Measurements from ENCODE around the gene HDAC8. TPM values are rescaled to one million over a fixed set of nuclear protein-coding genes. Genes with fewer than 3 reads are reported as not detected.

Gene HDAC8
- total and polyA plus RNA-seq, 9 of the 15 experiments (the other 6 are each of a cell fraction or from before 2014, with no cell fraction given), result 18.9 to 53.8 (median 28.7) TPM

DNA sequence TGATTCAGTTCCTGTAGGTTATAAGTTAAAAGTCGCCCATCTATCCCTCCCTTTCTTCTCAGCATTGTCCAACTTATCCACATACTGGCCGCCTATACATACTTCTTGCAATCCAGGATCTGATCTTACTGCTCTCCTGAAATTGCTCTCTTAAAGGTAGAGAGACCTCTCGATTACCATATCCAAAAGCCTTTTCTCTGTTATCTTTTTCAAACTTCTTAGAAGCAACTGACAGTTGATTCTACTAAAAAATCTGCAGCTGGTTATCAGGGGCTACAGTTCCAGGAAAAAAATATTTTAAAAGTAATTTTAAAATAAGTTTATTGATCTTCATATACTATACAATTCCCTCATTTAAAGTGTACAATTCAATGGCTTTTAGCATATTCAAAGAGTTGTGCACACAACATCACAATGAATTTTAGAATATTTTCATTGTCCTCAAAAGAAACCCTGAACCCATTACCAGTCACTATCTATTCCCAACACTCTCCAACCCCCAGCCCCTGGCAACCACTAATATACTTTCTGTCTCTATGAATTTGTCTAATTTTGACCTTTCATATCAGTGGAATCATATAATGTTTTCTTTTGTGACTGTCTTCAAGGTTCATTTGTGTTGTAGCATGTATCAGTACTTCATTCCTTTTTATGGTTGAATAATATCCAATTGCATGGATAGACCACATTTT, 102.0 kb downstream of the HDAC8 start (continued):
- TF ChIP-seq, protein P1, sequence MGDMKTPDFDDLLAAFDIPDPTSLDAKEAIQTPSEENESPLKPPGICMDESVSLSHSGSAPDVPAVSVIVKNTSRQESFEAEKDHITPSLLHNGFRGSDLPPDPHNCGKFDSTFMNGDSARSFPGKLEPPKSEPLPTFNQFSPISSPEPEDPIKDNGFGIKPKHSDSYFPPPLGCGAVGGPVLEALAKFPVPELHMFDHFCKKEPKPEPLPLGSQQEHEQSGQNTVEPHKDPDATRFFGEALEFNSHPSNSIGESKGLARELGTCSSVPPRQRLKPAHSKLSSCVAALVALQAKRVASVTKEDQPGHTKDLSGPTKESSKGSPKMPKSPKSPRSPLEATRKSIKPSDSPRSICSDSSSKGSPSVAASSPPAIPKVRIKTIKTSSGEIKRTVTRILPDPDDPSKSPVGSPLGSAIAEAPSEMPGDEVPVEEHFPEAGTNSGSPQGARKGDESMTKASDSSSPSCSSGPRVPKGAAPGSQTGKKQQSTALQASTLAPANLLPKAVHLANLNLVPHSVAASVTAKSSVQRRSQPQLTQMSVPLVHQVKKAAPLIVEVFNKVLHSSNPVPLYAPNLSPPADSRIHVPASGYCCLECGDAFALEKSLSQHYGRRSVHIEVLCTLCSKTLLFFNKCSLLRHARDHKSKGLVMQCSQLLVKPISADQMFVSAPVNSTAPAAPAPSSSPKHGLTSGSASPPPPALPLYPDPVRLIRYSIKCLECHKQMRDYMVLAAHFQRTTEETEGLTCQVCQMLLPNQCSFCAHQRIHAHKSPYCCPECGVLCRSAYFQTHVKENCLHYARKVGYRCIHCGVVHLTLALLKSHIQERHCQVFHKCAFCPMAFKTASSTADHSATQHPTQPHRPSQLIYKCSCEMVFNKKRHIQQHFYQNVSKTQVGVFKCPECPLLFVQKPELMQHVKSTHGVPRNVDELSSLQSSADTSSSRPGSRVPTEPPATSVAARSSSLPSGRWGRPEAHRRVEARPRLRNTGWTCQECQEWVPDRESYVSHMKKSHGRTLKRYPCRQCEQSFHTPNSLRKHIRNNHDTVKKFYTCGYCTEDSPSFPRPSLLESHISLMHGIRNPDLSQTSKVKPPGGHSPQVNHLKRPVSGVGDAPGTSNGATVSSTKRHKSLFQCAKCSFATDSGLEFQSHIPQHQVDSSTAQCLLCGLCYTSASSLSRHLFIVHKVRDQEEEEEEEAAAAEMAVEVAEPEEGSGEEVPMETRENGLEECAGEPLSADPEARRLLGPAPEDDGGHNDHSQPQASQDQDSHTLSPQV (IDR thresholded peaks at IDR 0.05), result no peak
- no peak for TF ChIP-seq ZFP30 (CRISPR knock-in tag; IDR thresholded peaks at IDR 0.05; ENCODE audit: borderline replicate concordance)
- 0 out of 2 replicates have a peak, but pooled peaks have one; percentile 1 for TF ChIP-seq EP300 (IDR thresholded peaks at IDR 0.05; ENCODE audit: low read length)
- no peak for TF ChIP-seq ZNF324 (CRISPR knock-in tag; IDR thresholded peaks at IDR 0.05)
- TF ChIP-seq DIDO1 (tag; IDR thresholded peaks at IDR 0.05; ENCODE audit: low read depth), result no peak
- no peak for TF ChIP-seq ESRRB (CRISPR knock-in tag; IDR thresholded peaks at IDR 0.05; ENCODE audit: borderline replicate concordance)
- TF ChIP-seq, protein P2, sequence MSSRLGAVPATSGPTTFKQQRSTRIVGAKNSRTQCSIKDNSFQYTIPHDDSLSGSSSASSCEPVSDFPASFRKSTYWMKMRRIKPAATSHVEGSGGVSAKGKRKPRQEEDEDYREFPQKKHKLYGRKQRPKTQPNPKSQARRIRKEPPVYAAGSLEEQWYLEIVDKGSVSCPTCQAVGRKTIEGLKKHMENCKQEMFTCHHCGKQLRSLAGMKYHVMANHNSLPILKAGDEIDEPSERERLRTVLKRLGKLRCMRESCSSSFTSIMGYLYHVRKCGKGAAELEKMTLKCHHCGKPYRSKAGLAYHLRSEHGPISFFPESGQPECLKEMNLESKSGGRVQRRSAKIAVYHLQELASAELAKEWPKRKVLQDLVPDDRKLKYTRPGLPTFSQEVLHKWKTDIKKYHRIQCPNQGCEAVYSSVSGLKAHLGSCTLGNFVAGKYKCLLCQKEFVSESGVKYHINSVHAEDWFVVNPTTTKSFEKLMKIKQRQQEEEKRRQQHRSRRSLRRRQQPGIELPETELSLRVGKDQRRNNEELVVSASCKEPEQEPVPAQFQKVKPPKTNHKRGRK (tag; IDR thresholded peaks at IDR 0.05), result no peak
- TF ChIP-seq, protein P3, sequence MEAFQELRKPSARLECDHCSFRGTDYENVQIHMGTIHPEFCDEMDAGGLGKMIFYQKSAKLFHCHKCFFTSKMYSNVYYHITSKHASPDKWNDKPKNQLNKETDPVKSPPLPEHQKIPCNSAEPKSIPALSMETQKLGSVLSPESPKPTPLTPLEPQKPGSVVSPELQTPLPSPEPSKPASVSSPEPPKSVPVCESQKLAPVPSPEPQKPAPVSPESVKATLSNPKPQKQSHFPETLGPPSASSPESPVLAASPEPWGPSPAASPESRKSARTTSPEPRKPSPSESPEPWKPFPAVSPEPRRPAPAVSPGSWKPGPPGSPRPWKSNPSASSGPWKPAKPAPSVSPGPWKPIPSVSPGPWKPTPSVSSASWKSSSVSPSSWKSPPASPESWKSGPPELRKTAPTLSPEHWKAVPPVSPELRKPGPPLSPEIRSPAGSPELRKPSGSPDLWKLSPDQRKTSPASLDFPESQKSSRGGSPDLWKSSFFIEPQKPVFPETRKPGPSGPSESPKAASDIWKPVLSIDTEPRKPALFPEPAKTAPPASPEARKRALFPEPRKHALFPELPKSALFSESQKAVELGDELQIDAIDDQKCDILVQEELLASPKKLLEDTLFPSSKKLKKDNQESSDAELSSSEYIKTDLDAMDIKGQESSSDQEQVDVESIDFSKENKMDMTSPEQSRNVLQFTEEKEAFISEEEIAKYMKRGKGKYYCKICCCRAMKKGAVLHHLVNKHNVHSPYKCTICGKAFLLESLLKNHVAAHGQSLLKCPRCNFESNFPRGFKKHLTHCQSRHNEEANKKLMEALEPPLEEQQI (IDR thresholded peaks at IDR 0.05), result no peak
- TF ChIP-seq, protein P4, sequence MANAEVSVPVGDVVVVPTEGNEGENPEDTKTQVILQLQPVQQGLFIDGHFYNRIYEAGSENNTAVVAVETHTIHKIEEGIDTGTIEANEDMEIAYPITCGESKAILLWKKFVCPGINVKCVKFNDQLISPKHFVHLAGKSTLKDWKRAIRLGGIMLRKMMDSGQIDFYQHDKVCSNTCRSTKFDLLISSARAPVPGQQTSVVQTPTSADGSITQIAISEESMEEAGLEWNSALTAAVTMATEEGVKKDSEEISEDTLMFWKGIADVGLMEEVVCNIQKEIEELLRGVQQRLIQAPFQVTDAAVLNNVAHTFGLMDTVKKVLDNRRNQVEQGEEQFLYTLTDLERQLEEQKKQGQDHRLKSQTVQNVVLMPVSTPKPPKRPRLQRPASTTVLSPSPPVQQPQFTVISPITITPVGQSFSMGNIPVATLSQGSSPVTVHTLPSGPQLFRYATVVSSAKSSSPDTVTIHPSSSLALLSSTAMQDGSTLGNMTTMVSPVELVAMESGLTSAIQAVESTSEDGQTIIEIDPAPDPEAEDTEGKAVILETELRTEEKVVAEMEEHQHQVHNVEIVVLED (CRISPR knock-in tag; IDR thresholded peaks at IDR 0.05), result no peak
- TF ChIP-seq TAF9B (IDR thresholded peaks at IDR 0.05; ENCODE audit: partially characterized antibody), result no peak
- TF ChIP-seq, protein P5, sequence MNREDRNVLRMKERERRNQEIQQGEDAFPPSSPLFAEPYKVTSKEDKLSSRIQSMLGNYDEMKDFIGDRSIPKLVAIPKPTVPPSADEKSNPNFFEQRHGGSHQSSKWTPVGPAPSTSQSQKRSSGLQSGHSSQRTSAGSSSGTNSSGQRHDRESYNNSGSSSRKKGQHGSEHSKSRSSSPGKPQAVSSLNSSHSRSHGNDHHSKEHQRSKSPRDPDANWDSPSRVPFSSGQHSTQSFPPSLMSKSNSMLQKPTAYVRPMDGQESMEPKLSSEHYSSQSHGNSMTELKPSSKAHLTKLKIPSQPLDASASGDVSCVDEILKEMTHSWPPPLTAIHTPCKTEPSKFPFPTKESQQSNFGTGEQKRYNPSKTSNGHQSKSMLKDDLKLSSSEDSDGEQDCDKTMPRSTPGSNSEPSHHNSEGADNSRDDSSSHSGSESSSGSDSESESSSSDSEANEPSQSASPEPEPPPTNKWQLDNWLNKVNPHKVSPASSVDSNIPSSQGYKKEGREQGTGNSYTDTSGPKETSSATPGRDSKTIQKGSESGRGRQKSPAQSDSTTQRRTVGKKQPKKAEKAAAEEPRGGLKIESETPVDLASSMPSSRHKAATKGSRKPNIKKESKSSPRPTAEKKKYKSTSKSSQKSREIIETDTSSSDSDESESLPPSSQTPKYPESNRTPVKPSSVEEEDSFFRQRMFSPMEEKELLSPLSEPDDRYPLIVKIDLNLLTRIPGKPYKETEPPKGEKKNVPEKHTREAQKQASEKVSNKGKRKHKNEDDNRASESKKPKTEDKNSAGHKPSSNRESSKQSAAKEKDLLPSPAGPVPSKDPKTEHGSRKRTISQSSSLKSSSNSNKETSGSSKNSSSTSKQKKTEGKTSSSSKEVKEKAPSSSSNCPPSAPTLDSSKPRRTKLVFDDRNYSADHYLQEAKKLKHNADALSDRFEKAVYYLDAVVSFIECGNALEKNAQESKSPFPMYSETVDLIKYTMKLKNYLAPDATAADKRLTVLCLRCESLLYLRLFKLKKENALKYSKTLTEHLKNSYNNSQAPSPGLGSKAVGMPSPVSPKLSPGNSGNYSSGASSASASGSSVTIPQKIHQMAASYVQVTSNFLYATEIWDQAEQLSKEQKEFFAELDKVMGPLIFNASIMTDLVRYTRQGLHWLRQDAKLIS (CRISPR knock-in tag; IDR thresholded peaks at IDR 0.05), result no peak
- no peak for TF ChIP-seq CBX8 (IDR thresholded peaks at IDR 0.05; ENCODE audit: borderline replicate concordance, extremely low read depth, low read depth, low read length, poor library complexity, severe bottlenecking)
